ENCODE results near the gene SEZ6L.

GRCh38 chr22:26393929-26394328, 224.7 kb downstream of the SEZ6L start:
- TF ChIP-seq EP300 (IDR thresholded peaks at IDR 0.05): no peak
- TF ChIP-seq POLR2A (IDR thresholded peaks at IDR 0.05): no peak
